Activated CD8-positive, alpha-beta T cell treated with anti-CD3 and anti-CD28 coated beads, Interleukin-2, amount 10 ng/mL, durations not matched to agents 7 days and 5 days (primary cell): ENCODE measurements around the gene CNN3. TPM values are rescaled to one million over a fixed set of nuclear protein-coding genes. Genes with fewer than 3 reads are reported as not detected.

ENCODE experiments used
- ATAC-seq: fragments of 150-1000 bp; cut with Tn5 transposase; one replicate; pipeline ENCODE4 v1.10.0; 2021; ENCODE audit warnings: moderate library complexity
- CTCF ChIA-PET: fragments of 350-600 bp; sonication (Branson Sonifier 250); formaldehyde crosslinking; loops from one replicate; lab custom pipeline; 2021; ENCODE audit warnings: antibody characterized with exemption; lab: Charles Lee
- POLR2A ChIA-PET: fragments of 350-600 bp; sonication (Branson Sonifier 250); formaldehyde crosslinking; loops from one replicate; lab custom pipeline; 2021; ENCODE audit warnings: antibody characterized with exemption; lab: Charles Lee
- DNase-seq: peaks from one replicate; pipeline ENCODE4 v3.0.0-alpha.2; 2020
- H3K27ac Mint-ChIP-seq: one replicate; pipeline ENCODE4 v1.8.0; 2021; ENCODE audit warnings: mild to moderate bottlenecking, mixed read lengths
- H3K27me3 Mint-ChIP-seq: one replicate; pipeline ENCODE4 v1.8.0; 2021; ENCODE audit warnings: low read depth, mixed read lengths
- H3K36me3 Mint-ChIP-seq: one replicate; pipeline ENCODE4 v1.8.0; 2021; ENCODE audit warnings: low read depth, mixed read lengths
- H3K4me1 Mint-ChIP-seq: one replicate; pipeline ENCODE4 v1.8.0; 2021; ENCODE audit warnings: low read depth, mixed read lengths
- H3K4me3 Mint-ChIP-seq: one replicate; pipeline ENCODE4 v1.8.0; 2021; ENCODE audit warnings: mild to moderate bottlenecking, mixed read lengths
- H3K9me3 Mint-ChIP-seq: one replicate; pipeline ENCODE4 v1.8.0; 2022; ENCODE audit warnings: mixed read lengths; ENCODE audit not compliant: insufficient read depth
- total RNA-seq, 2 experiments: library from RNA; stranded (reverse); gene quantifications; one replicate each; pipeline ENCODE4 v1.2.3, GENCODE V29; 2021

The CNN3 gene
- total RNA-seq, 2 experiments from 2014 or later, result 6.1 to 7.2 TPM

GRCh38 chr1:94912263-94913184 is 14.4 kb downstream of the CNN3 start:
- POLR2A ChIA-PET, result no interaction called here
- no peaks in the 10 kb centered on the region for H3K27me3 Mint-ChIP-seq
- no peaks in the 10 kb centered on the region for H3K4me1 Mint-ChIP-seq
- no peaks in the 10 kb centered on the region for H3K36me3 Mint-ChIP-seq
- ATAC-seq, result no peak
- no peak overlapping the region for H3K27ac Mint-ChIP-seq
- no peak for DNase-seq
- H3K9me3 Mint-ChIP-seq, result no peaks in the 10 kb centered on the region
- CTCF ChIA-PET, result interaction anchor here (0.9 kb wide), 1 partner anchor 58 kb away, joined by 3 read pairs; no protein-coding TSS in a partner anchor
- no peak overlapping the region for H3K4me3 Mint-ChIP-seq

- ChIA-PET POLR2A (no interaction called here), CTCF (interaction anchor here (0.9 kb wide), 1 partner anchor 55 kb away, joined by 4 read pairs; no protein-coding TSS in a partner anchor)
- Mint-ChIP-seq H3K36me3 (no peaks in the 10 kb centered on the region), H3K27me3 (no peaks in the 10 kb centered on the region), H3K27ac (no peak overlapping the region), H3K9me3 (no peaks in the 10 kb centered on the region), H3K4me3 (no peak overlapping the region), H3K4me1 (no peaks in the 10 kb centered on the region)
- DNase-seq (no peak), ATAC-seq (no peak)
These were observed 17.4 kb downstream of the CNN3 start for GRCh38 chr1:94909486-94909885.

- Mint-ChIP-seq H3K9me3 (no peaks in the 10 kb centered on the region), H3K27ac (no peak overlapping the region), H3K27me3 (no peaks in the 10 kb centered on the region), H3K4me1 (no peaks in the 10 kb centered on the region), H3K4me3 (no peak overlapping the region), H3K36me3 (no peaks in the 10 kb centered on the region)
- ChIA-PET CTCF (interaction anchor here (0.9 kb wide), 1 partner anchor 54 kb away, joined by 4 read pairs; no protein-coding TSS in a partner anchor), POLR2A (no interaction called here)
- DNase-seq, result no peak
- ATAC-seq, result no peak
These were observed 17.9 kb downstream of the CNN3 start for GRCh38 chr1:94908965-94909364.

- Mint-ChIP-seq H3K27ac (no peak overlapping the region), H3K4me1 (no peaks in the 10 kb centered on the region), H3K27me3 (no peaks in the 10 kb centered on the region), H3K4me3 (no peak overlapping the region), H3K9me3 (no peaks in the 10 kb centered on the region), H3K36me3 (no peaks in the 10 kb centered on the region)
- ATAC-seq (no peak), DNase-seq (no peak)
- ChIA-PET POLR2A (no interaction called here), CTCF (no interaction called here)
These were observed 18.7 kb downstream of the CNN3 start for GRCh38 chr1:94908190-94908589.

GRCh38 chr1:94907136-94907535 is 19.8 kb downstream of the CNN3 start:
- ATAC-seq (no peak), DNase-seq (no peak)
- ChIA-PET POLR2A (no interaction called here), CTCF (no interaction called here)
- no peak overlapping the region for H3K4me3 Mint-ChIP-seq
- H3K9me3 Mint-ChIP-seq, result no peaks in the 10 kb centered on the region
- H3K4me1 Mint-ChIP-seq, result no peaks in the 10 kb centered on the region
- H3K27ac Mint-ChIP-seq, result no peak overlapping the region
- H3K36me3 Mint-ChIP-seq, result no peaks in the 10 kb centered on the region
- no peaks in the 10 kb centered on the region for H3K27me3 Mint-ChIP-seq

GRCh38 chr1:94906382-94906781 is 20.5 kb downstream of the CNN3 start:
- CTCF ChIA-PET, result no interaction called here
- H3K36me3 Mint-ChIP-seq, result no peaks in the 10 kb centered on the region
- POLR2A ChIA-PET, result no interaction called here

GRCh38 chr1:94905207-94905606 is 21.7 kb downstream of the CNN3 start:
- H3K4me3 Mint-ChIP-seq, result no peak overlapping the region
- DNase-seq (no peak), ATAC-seq (no peak)
- no peak overlapping the region for H3K27ac Mint-ChIP-seq
- H3K27me3 Mint-ChIP-seq, result no peaks in the 10 kb centered on the region
- POLR2A ChIA-PET, result no interaction called here
- no peaks in the 10 kb centered on the region for H3K4me1 Mint-ChIP-seq
- H3K9me3 Mint-ChIP-seq, result no peaks in the 10 kb centered on the region
- CTCF ChIA-PET, result no interaction called here
- no peaks in the 10 kb centered on the region for H3K36me3 Mint-ChIP-seq

More at GRCh38 chr1:94906382-94906781, 20.5 kb downstream of the CNN3 start:
- Mint-ChIP-seq H3K27ac (no peak overlapping the region), H3K4me1 (no peaks in the 10 kb centered on the region), H3K4me3 (no peak overlapping the region), H3K27me3 (no peaks in the 10 kb centered on the region), H3K9me3 (no peaks in the 10 kb centered on the region)
- DNase-seq (no peak), ATAC-seq (no peak)

- POLR2A ChIA-PET, result no interaction called here
- Mint-ChIP-seq H3K9me3 (no peaks in the 10 kb centered on the region), H3K4me3 (no peak overlapping the region), H3K27me3 (no peaks in the 10 kb centered on the region), H3K4me1 (no peaks in the 10 kb centered on the region), H3K36me3 (no peaks in the 10 kb centered on the region), H3K27ac (no peak overlapping the region)
- CTCF ChIA-PET, result interaction anchor here (1.2 kb wide), 1 partner anchor 49 kb away, joined by 5 read pairs; no protein-coding TSS in a partner anchor
- no peak for DNase-seq
- ATAC-seq, result no peak
These were observed 23.5 kb downstream of the CNN3 start for GRCh38 chr1:94903280-94904009.

GRCh38 chr1:94901841-94902240 is 25.1 kb downstream of the CNN3 start:
- DNase-seq (no peak), ATAC-seq (no peak)
- CTCF ChIA-PET, result interaction anchor here (0.8 to 1.0 kb wide), 2 partner anchors 48 to 140 kb away, joined by 3 read pairs; no protein-coding TSS in a partner anchor
- no peaks in the 10 kb centered on the region for H3K27me3 Mint-ChIP-seq
- H3K4me1 Mint-ChIP-seq, result no peaks in the 10 kb centered on the region
- H3K27ac Mint-ChIP-seq, result no peak overlapping the region
- POLR2A ChIA-PET, result no interaction called here
- H3K9me3 Mint-ChIP-seq, result no peaks in the 10 kb centered on the region
- H3K4me3 Mint-ChIP-seq, result no peak overlapping the region
- H3K36me3 Mint-ChIP-seq, result no peaks in the 10 kb centered on the region

GRCh38 chr1:94899756-94900155 is 27.2 kb downstream of the CNN3 start:
- no peak overlapping the region for H3K4me3 Mint-ChIP-seq
- no peaks in the 10 kb centered on the region for H3K4me1 Mint-ChIP-seq
- CTCF ChIA-PET, result interaction anchor here (1.2 kb wide), 1 partner anchor 143 kb away, joined by 3 read pairs; no protein-coding TSS in a partner anchor
- POLR2A ChIA-PET, result no interaction called here
- H3K36me3 Mint-ChIP-seq, result no peaks in the 10 kb centered on the region
- no peaks in the 10 kb centered on the region for H3K9me3 Mint-ChIP-seq
- no peak for DNase-seq
- no peak for ATAC-seq
- H3K27ac Mint-ChIP-seq, result no peak overlapping the region
- H3K27me3 Mint-ChIP-seq, result no peaks in the 10 kb centered on the region

GRCh38 chr1:94898491-94899385 is 28.2 kb downstream of the CNN3 start:
- no peaks in the 10 kb centered on the region for H3K4me1 Mint-ChIP-seq
- no peak for DNase-seq
- no peak overlapping the region for H3K4me3 Mint-ChIP-seq
- ATAC-seq, result no peak
- CTCF ChIA-PET, result interaction anchor here (0.6 to 1.2 kb wide), 2 partner anchors 144 to 184 kb away, joined by 3 to 4 read pairs; no protein-coding TSS in a partner anchor
- H3K27me3 Mint-ChIP-seq, result no peaks in the 10 kb centered on the region
- H3K9me3 Mint-ChIP-seq, result no peaks in the 10 kb centered on the region
- POLR2A ChIA-PET, result no interaction called here
- H3K36me3 Mint-ChIP-seq, result no peaks in the 10 kb centered on the region
- no peak overlapping the region for H3K27ac Mint-ChIP-seq
